ENCODE data around the gene GPC1. TPM values are rescaled to one million over a fixed set of nuclear protein-coding genes. Genes with fewer than 3 reads are reported as not detected.

Gene GPC1
- total and polyA plus RNA-seq, 10 of the 15 experiments (the other 5 are each of a cell fraction or from before 2014, with no cell fraction given), result 0.06 to 0.77 (median 0.23) TPM; not detected in 3

GRCh38 chr2:240477916-240478315 is 42.5 kb downstream of the GPC1 start:
- ATAC-seq, result no peak
- FAIRE-seq, result no peak

More at GRCh38 chr2:240477916-240478315, 42.5 kb downstream of the GPC1 start:
- no peak overlapping the region for H3K4me3 ChIP-seq
- H3K4me1 ChIP-seq (ENCODE audit: control insufficient read depth, insufficient read depth, low read length), result no peaks in the 10 kb centered on the region
- no peaks in the 10 kb centered on the region for H3K79me2 ChIP-seq (ENCODE audit: control insufficient read depth, insufficient read depth, low read length)
- no peak overlapping the region for H3K27ac ChIP-seq (ENCODE audit: control insufficient read depth, insufficient read depth)
- no peaks in the 10 kb centered on the region for H3K36me3 ChIP-seq (ENCODE audit: control insufficient read depth in 2 of 2, insufficient read depth in 2 of 2, low read length in 1 of 2)
- no peak for TF ChIP-seq MTA2 (IDR thresholded peaks at IDR 0.05; ENCODE audit: low read depth)
- TF ChIP-seq KAT2A (conservative IDR thresholded peaks at IDR 0.05; ENCODE audit: control insufficient read depth, low read depth, low read length), result no peak
- TF ChIP-seq HDGF (IDR thresholded peaks at IDR 0.05), result no peak
- no peak for TF ChIP-seq NR2C2 (IDR thresholded peaks at IDR 0.05; ENCODE audit: borderline replicate concordance, control insufficient read depth, insufficient read length, low read depth)
- no peak for TF ChIP-seq YY1 (IDR thresholded peaks at IDR 0.05; ENCODE audit: low read depth, low read length)
- TF ChIP-seq ZSCAN29 (IDR thresholded peaks at IDR 0.05), result no peak
- no peak for TF ChIP-seq ZZZ3 (IDR thresholded peaks at IDR 0.05; ENCODE audit: control insufficient read depth, insufficient read length, low read depth)
- TF ChIP-seq CBX3 (IDR thresholded peaks at IDR 0.05; ENCODE audit: borderline replicate concordance, low read depth), result no peak
- no peak for TF ChIP-seq JUNB (IDR thresholded peaks at IDR 0.05)
- TF ChIP-seq BCL3 (IDR thresholded peaks at IDR 0.05; ENCODE audit: borderline replicate concordance, insufficient read depth, low read depth, low read length, poor library complexity, severe bottlenecking), result no peak
- no peak for TF ChIP-seq ZBED1 (IDR thresholded peaks at IDR 0.05; ENCODE audit: borderline replicate concordance)
- TF ChIP-seq ZNF24 (IDR thresholded peaks at IDR 0.05), result no peak
- no peak for TF ChIP-seq MTA3 (IDR thresholded peaks at IDR 0.05; ENCODE audit: borderline replicate concordance, low read length)
- no peak for TF ChIP-seq NFYA (IDR thresholded peaks at IDR 0.05; ENCODE audit: borderline replicate concordance, low read depth, low read length)
- TF ChIP-seq MLLT1 (IDR thresholded peaks at IDR 0.05), result no peak
- no peak for TF ChIP-seq HCFC1 (IDR thresholded peaks at IDR 0.05; ENCODE audit: low read length)
- no peak for TF ChIP-seq RAD21 (IDR thresholded peaks at IDR 0.05; ENCODE audit: insufficient read depth, low read depth, low read length)
- no peak for TF ChIP-seq BHLHE40 (IDR thresholded peaks at IDR 0.05; ENCODE audit: borderline replicate concordance in 1 of 2, low read depth in 2 of 2, low read length in 1 of 2)
- intact Hi-C loops (cut with micrococcal nuclease; ENCODE audit: unreplicated experiment) (no loop called here), in situ Hi-C loops (cut with MboI) (no loop called here)
- ChIA-PET CTCF (no interaction called here), SMC1A (ENCODE audit: uncharacterized antibody, unreplicated experiment) (no interaction called here), POLR2A (no interaction called here), RAD21 (ENCODE audit: unreplicated experiment) (no interaction called here)
- H3K4me2 ChIP-seq (ENCODE audit: control insufficient read depth, insufficient read depth), result no peak overlapping the region
- 80% methylated on average over 13 of the region's 13 CpGs for WGBS (ENCODE audit: insufficient coverage, insufficient replicate concordance, low lambda C conversion rate, missing lambda C conversion rate)
- no peak overlapping the region for H2AFZ ChIP-seq (ENCODE audit: control insufficient read depth, low read depth, low read length)
- no peaks in the 10 kb centered on the region; the same call in 1 of the 3 replicates for H3K9me3 ChIP-seq (replicated peaks; ENCODE audit: control insufficient read depth, insufficient read depth, low read length)
- no peaks in the 10 kb centered on the region for H3K27me3 ChIP-seq (replicated peaks in 1 of 2; ENCODE audit: control insufficient read depth in 2 of 2, insufficient read depth in 2 of 2, low read length in 1 of 2)
- BruUV-seq (replicated peaks), result no TSS peak
- H3K9ac ChIP-seq (ENCODE audit: control insufficient read depth, insufficient read depth, low read length), result no peak overlapping the region
- DNase-seq (ENCODE audit: low read depth, low spot score), result no peak
- no peaks in the 10 kb centered on the region for H4K20me1 ChIP-seq (ENCODE audit: control insufficient read depth, insufficient read depth)
